Measurements from ENCODE around the gene DUOX2.
"Not testable (repeated sequence)": the region's sequence is repeated elsewhere in the genome, so short reads cannot be mapped to it uniquely, and the experiment has no call there.

The DUOX2 gene

GRCh38 chr15:45097466-45097865 lies 16.5 kb downstream of the DUOX2 start:
- no peak for DNase-seq

- DNase-seq = no peak
Observed at GRCh38 chr15:45095661-45096060, 18.3 kb downstream of the DUOX2 start.

GRCh38 chr15:45094358-45094730 lies 19.6 kb downstream of the DUOX2 start:
- DNase-seq = no peak

DNA sequence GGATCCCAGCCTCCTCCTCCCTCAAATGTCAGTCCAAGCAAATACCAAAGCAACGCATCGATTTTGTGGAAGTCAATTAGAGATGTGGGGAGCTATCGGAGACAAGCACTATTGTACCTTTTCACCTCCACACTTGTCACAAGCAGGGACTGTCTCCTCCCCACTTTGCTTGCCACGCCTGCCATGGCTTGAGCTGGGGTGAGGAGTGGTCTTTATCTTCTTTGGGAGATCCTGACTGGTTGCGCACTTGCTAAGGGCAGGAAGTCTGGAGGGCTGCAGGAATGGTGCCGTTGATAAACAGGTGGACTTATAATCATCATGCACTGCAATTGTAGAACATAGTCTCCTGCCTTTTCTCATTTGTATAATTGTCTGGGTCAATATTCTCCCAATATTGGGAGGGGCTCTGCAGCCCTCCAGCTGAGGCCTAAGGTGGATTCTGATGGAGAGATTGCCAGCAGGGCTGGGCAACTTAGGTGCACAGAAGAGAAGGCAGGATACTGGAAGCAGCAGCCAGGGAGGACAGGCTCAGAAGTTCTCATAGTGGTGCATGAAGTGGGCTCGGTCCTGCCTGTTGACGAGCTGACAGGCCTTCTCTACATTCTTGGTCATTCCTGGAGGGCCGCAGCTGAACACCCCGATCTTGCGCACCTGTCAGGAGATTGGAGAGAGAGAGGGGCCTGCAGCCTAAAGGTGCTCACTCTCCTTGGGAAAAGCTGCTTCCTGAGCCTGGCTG lies 20.2 kb downstream of the DUOX2 start:
- no peak for DNase-seq

DNA sequence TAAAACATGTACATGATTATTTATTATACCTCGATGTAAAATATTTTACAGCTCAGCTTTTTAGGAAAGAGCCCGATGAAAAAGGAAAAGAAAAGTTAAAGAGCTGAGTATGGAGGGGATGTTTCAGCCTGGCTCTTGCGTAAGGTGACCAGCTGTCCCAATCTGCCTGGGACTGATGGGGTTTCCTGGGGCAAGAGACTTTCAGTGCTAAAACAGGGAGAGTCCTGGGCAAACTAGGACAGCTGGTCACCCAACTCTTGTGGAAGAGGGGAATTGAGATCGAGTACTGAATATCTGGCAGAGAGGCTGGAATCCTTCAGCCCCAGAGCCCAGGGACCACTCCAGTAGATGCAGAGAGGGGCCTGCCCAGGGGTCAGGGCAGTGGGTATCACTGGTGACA lies 21.0 kb downstream of the DUOX2 start:
- DNase-seq = no peak

GRCh38 chr15:45091576-45091975 lies 22.4 kb downstream of the DUOX2 start:
- DNase-seq = no peak

DNA sequence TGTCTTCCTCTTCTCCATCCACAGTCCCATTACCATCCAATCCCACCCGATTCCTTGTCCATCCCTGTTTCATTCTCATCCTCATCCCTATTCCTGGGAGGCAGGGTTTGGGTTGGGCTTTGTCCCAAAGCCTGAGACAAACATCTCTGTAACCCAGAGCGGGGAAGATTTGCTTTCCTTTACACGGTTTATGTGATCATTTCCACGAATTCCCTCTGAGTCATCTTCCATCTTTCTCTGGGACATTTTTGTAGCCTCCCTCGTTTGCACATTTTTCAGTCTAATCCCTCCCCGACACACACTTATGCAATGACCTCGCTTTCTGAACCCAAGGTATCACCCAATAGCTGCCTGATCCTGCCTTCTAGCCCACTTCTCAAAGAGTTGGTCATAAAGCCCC lies 22.8 kb downstream of the DUOX2 start:
- DNase-seq = no peak

DNA sequence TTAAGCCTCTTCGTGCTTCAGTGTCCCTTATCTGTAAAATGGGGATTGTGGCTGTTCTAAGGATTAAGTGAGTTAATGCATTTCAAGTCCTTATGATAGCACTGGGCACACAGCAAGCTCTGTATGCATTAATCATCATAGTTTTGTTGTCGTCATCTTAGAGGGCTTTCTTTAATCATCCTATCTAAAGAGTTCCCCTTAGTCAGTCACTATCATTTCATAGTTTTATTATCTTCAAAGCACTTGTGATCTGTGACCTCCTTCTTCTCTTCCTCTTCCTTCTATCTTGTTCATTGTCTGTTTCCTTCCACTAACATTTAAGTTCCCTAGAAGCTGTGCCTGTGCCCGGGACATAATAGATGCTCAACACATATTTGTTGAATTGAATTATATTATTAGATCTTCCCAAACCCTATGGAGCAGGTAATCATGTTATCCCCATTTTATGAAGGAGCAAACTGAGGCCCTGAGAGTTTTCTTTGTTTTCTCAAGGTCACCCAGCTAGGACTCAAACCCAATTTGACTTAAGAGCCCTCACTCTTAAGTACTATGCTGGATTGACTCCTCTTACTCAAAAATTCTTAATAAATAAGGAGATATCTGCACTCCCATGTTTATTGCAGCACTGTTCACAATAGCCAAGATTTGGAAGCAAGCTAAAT lies 24.1 kb downstream of the DUOX2 start:
- DNase-seq = no peak

- DNase-seq = no peak
Observed at GRCh38 chr15:45088801-45089711, 24.9 kb downstream of the DUOX2 start.

DNA sequence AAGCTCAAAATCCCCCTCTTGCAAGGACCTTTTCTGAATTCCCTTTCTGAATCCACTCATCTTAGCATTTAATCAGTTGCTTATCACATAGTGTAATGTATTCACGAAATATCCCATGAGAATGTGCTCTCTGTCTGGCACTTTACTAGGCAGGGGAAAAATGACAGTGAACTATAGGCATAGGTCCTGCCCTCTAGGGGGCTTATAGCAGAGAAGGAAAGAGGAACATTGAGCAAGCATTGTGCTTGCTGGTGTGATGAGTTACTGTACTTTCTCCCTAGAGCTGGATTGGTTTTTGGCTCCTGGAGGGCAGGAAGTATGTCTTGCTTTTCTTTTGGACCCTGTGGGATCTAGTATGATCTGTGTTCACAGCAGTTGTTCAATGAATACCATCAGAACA lies 26.5 kb downstream of the DUOX2 start:
- DNase-seq = no peak

DNA sequence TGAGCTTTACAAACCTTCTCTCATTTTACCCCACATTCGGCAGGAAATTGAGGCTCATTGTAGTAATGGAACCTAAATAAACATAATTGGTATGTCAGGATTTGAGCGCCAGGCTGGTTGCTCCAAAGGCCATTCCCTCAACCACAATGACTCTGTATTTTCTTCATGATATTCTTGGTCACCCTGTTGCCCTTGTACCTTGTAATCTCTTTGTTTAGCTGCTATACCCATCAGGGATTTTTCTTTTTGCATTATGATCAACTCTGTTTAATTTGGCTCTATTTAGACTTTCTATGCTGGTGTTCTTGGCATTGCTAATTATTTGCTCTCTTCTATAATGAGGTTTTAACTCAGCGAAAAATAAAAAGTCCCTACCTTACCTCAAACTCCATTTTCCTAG lies 29.8 kb downstream of the DUOX2 start:
- no peak for DNase-seq

DNA sequence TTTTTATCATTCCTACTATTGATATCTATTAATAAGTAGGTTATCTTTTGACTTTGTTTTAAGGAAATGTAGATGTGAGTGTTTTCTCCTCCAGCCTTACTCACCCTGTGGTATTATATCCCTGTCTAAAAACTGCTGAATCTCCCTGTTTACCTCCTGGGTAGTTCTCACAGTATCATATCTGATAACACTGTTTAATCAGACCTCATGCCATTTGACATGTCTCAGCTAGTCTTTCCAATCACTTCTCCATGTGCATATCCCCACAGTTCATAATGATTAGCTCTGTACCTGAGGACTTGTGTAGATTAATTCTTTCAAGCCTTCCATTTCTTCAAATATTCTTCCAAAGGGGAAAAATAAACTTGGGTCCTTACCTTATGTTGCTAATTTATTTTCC lies 30.7 kb downstream of the DUOX2 start:
- DNase-seq = no peak

GRCh38 chr15:45082412-45082811 lies 31.6 kb downstream of the DUOX2 start:
- DNase-seq = not testable (repeated sequence)

GRCh38 chr15:45080593-45080992 lies 33.4 kb downstream of the DUOX2 start:
- DNase-seq = not testable (repeated sequence)

- DNase-seq = not testable (repeated sequence)
Observed at GRCh38 chr15:45079628-45080246, 34.2 kb downstream of the DUOX2 start.

GRCh38 chr15:45079201-45079600 lies 34.8 kb downstream of the DUOX2 start:
- DNase-seq = not testable (repeated sequence)

- not testable (repeated sequence) for DNase-seq
Observed at GRCh38 chr15:45077391-45077790, 36.6 kb downstream of the DUOX2 start.

GRCh38 chr15:45075440-45076320 lies 38.3 kb downstream of the DUOX2 start:
- DNase-seq = not testable (repeated sequence)

DNA sequence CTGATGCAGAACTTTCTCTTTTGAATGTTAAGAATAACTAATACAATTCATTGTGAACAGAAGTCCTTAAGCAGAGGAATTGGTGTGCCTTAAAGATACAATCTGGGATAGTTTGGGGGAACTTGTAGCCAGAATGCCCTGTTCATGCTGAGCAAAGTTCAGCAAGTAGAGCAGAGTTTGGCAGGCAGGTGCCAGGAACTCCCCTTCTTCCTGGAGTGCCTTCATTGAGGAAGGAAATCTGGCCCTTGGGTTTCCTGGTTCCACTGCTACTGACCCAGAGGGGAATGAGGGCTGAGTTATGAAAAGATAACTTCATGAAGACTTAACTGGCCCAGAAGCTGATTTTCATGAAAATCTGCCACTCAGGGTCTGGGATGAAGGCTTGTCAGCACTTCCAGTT lies 40.4 kb downstream of the DUOX2 start:
- DNase-seq = not testable (repeated sequence)

- DNase-seq = not testable (repeated sequence)
Observed at GRCh38 chr15:45069942-45070360, 44.0 kb downstream of the DUOX2 start.

GRCh38 chr15:45064386-45064785 lies 49.6 kb downstream of the DUOX2 start:
- no peak for DNase-seq

DNA sequence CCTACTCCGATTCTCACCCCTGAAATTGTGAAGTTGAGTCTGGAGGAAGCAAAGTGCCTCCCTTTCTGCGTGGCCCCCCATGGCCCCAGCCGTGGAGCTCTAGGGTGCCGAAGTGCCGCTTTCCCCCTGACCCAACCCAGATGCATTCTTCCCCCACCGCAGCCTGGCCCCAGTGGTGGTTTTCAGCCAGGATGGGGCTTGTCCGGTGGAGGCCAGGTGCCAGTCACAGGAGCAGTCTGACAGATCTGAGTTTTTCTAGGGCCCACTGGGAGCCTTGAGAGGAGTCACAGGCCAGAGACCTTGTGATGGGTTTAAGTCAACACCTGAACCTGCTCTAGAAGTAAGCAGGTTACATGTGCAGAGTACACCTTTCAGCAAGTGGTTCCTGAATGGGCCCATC lies 51.7 kb downstream of the DUOX2 start:
- DNase-seq = not testable (repeated sequence)

Data from stimulated activated CD4-positive, alpha-beta T cell treated with anti-CD3 and anti-CD28 coated beads, Interleukin-4, amount 100 ng/mL, for 1 hour (primary cell).